ENCODE measurements around the gene SNAPC4. TPM values are rescaled to one million over a fixed set of nuclear protein-coding genes. Genes with fewer than 3 reads are reported as not detected.

The SNAPC4 gene
- total RNA-seq, 1 donor from 2014 or later: 13.5 TPM

- peaks cover 38% of the 10 kb centered on the region for H3K36me3 Mint-ChIP-seq (ENCODE audit: low read depth, unreplicated experiment)
- H3K27ac Mint-ChIP-seq (ENCODE audit: unreplicated experiment): no peak overlapping the region
- no peaks in the 10 kb centered on the region for H3K9me3 Mint-ChIP-seq (ENCODE audit: unreplicated experiment)
- no peaks in the 10 kb centered on the region for H3K4me1 Mint-ChIP-seq (ENCODE audit: unreplicated experiment)
- no peak for TF ChIP-seq CTCF (IDR thresholded peaks at IDR 0.05; ENCODE audit: unreplicated experiment)
- H3K27me3 Mint-ChIP-seq (ENCODE audit: unreplicated experiment): peaks cover 1% of the 10 kb centered on the region
- DNase-seq (ENCODE audit: low spot score): no peak
- H3K4me3 Mint-ChIP-seq (ENCODE audit: unreplicated experiment): no peak overlapping the region
These were observed 14.0 kb downstream of the SNAPC4 start for GRCh38 chr9:136386018-136386417.

- peaks cover 1% of the 10 kb centered on the region for H3K27me3 Mint-ChIP-seq (ENCODE audit: unreplicated experiment)
- H3K4me1 Mint-ChIP-seq (ENCODE audit: unreplicated experiment): no peaks in the 10 kb centered on the region
- H3K4me3 Mint-ChIP-seq (ENCODE audit: unreplicated experiment): peak overlapping the region; percentile 65
- H3K27ac Mint-ChIP-seq (ENCODE audit: unreplicated experiment): no peak overlapping the region
- TF ChIP-seq CTCF (IDR thresholded peaks at IDR 0.05; ENCODE audit: unreplicated experiment): no peak
- peaks cover 39% of the 10 kb centered on the region for H3K36me3 Mint-ChIP-seq (ENCODE audit: low read depth, unreplicated experiment)
- H3K9me3 Mint-ChIP-seq (ENCODE audit: unreplicated experiment): no peaks in the 10 kb centered on the region
- DNase-seq (ENCODE audit: low spot score): no peak
These were observed 15.0 kb downstream of the SNAPC4 start for GRCh38 chr9:136385015-136385414.

GRCh38 chr9:136383436-136383835, 16.5 kb downstream of the SNAPC4 start:
- H3K27ac Mint-ChIP-seq (ENCODE audit: unreplicated experiment): no peak overlapping the region
- no peaks in the 10 kb centered on the region for H3K9me3 Mint-ChIP-seq (ENCODE audit: unreplicated experiment)
- no peak for TF ChIP-seq CTCF (IDR thresholded peaks at IDR 0.05; ENCODE audit: unreplicated experiment)
- DNase-seq (ENCODE audit: low spot score): no peak
- H3K4me3 Mint-ChIP-seq (ENCODE audit: unreplicated experiment): no peak overlapping the region
- peaks cover 28% of the 10 kb centered on the region for H3K36me3 Mint-ChIP-seq (ENCODE audit: low read depth, unreplicated experiment)
- H3K4me1 Mint-ChIP-seq (ENCODE audit: unreplicated experiment): no peaks in the 10 kb centered on the region
- peaks cover 1% of the 10 kb centered on the region for H3K27me3 Mint-ChIP-seq (ENCODE audit: unreplicated experiment)

GRCh38 chr9:136381966-136382513, 17.9 kb downstream of the SNAPC4 start:
- Mint-ChIP-seq H3K27ac (ENCODE audit: unreplicated experiment) (no peak overlapping the region), H3K4me1 (ENCODE audit: unreplicated experiment) (no peaks in the 10 kb centered on the region), H3K9me3 (ENCODE audit: unreplicated experiment) (no peaks in the 10 kb centered on the region), H3K27me3 (ENCODE audit: unreplicated experiment) (peaks cover 1% of the 10 kb centered on the region), H3K36me3 (ENCODE audit: low read depth, unreplicated experiment) (peaks cover 21% of the 10 kb centered on the region), H3K4me3 (ENCODE audit: unreplicated experiment) (no peak overlapping the region)
- TF ChIP-seq CTCF (IDR thresholded peaks at IDR 0.05; ENCODE audit: unreplicated experiment): no peak
- no peak for DNase-seq (ENCODE audit: low spot score)

- H3K4me1 Mint-ChIP-seq (ENCODE audit: unreplicated experiment): no peaks in the 10 kb centered on the region
- no peak for TF ChIP-seq CTCF (IDR thresholded peaks at IDR 0.05; ENCODE audit: unreplicated experiment)
- peaks cover 1% of the 10 kb centered on the region for H3K27me3 Mint-ChIP-seq (ENCODE audit: unreplicated experiment)
- no peak overlapping the region for H3K27ac Mint-ChIP-seq (ENCODE audit: unreplicated experiment)
- no peaks in the 10 kb centered on the region for H3K9me3 Mint-ChIP-seq (ENCODE audit: unreplicated experiment)
- no peak overlapping the region for H3K4me3 Mint-ChIP-seq (ENCODE audit: unreplicated experiment)
- H3K36me3 Mint-ChIP-seq (ENCODE audit: low read depth, unreplicated experiment): peaks cover 21% of the 10 kb centered on the region
- no peak for DNase-seq (ENCODE audit: low spot score)
These were observed 18.7 kb downstream of the SNAPC4 start for GRCh38 chr9:136381311-136381710.

Measured in endothelial cell (in vitro differentiated cells).